Activated naive CD4-positive, alpha-beta T cell treated with Interleukin-2 at 50 U/mL for 16 hours (primary cell): ENCODE data around the gene PPM1L.

ENCODE experiments used
- DNase-seq: peaks from one replicate; pipeline ENCODE4 v3.0.0-alpha.2; 2020

Gene PPM1L

GRCh38 chr3:161107311-161107710 lies 351.3 kb downstream of the PPM1L start:
- no peak for DNase-seq

GRCh38 chr3:161108840-161109239 lies 352.8 kb downstream of the PPM1L start:
- no peak for DNase-seq

GRCh38 chr3:161117646-161118045 lies 361.6 kb downstream of the PPM1L start:
- DNase-seq, result no peak

- DNase-seq, result no peak
Observed at GRCh38 chr3:161126495-161126894, 370.5 kb downstream of the PPM1L start.
